SK-N-SH treated with all-trans-retinoic acid at 6 μM for 48 hours (cell line): ENCODE results near the gene SBF2.

ENCODE experiments used
- ATAC-seq: fragments of 200-7000 bp; cut with Tn5 transposase; 3 replicates; pipeline ENCODE4 v1.9.1; 2020; ENCODE audit warnings: mild to moderate bottlenecking, moderate library complexity
- BACH2 ChIP-seq: fragments of 250-450 bp; sonication (Bioruptor Pico); IDR thresholded peaks from 2 replicates; pipeline ENCODE4 v1.9.0; 2021; ENCODE audit warnings: mild to moderate bottlenecking, borderline replicate concordance
- CREB5 ChIP-seq: fragments of 250-450 bp; sonication (Bioruptor Pico); IDR thresholded peaks from 2 replicates; pipeline ENCODE4 v1.5.1; 2020; ENCODE audit warnings: low read depth, mild to moderate bottlenecking, moderate library complexity
- CSDC2 ChIP-seq: fragments of 250-450 bp; sonication (Bioruptor Pico); IDR thresholded peaks from 2 replicates; pipeline ENCODE4 v1.5.0; 2020; ENCODE audit warnings: mild to moderate bottlenecking, moderate library complexity
- CSRNP3 ChIP-seq: fragments of 250-450 bp; sonication (Bioruptor Pico); IDR thresholded peaks from 2 replicates; pipeline ENCODE4 v1.5.1; 2021; ENCODE audit warnings: mild to moderate bottlenecking, moderate library complexity
- ISL1 ChIP-seq: fragments of 250-450 bp; sonication (Bioruptor Pico); IDR thresholded peaks from 2 replicates; pipeline ENCODE4 v2.1.2; 2022; ENCODE audit warnings: mild to moderate bottlenecking, moderate library complexity
- PPARA ChIP-seq: fragments of 250-450 bp; sonication (Bioruptor Pico); IDR thresholded peaks from 2 replicates; pipeline ENCODE4 v1.5.0; 2020; ENCODE audit warnings: mild to moderate bottlenecking, borderline replicate concordance
- RARB ChIP-seq: fragments of 250-450 bp; sonication (Bioruptor Pico); IDR thresholded peaks from 2 replicates; pipeline ENCODE4 v1.8.0; 2021; ENCODE audit warnings: mild to moderate bottlenecking, moderate library complexity
- SNAI2 ChIP-seq: fragments of 250-450 bp; sonication (Bioruptor Pico); IDR thresholded peaks from 2 replicates; pipeline ENCODE4 v1.5.0; 2020; ENCODE audit warnings: mild to moderate bottlenecking, moderate library complexity
- TOX ChIP-seq: fragments of 250-450 bp; sonication (Bioruptor Pico); IDR thresholded peaks from 2 replicates; pipeline ENCODE4 v1.8.0; 2021; ENCODE audit warnings: mild to moderate bottlenecking, moderate library complexity, borderline replicate concordance
- ZC3H10 ChIP-seq: fragments of 250-450 bp; sonication (Bioruptor Pico); IDR thresholded peaks from 2 replicates; pipeline ENCODE4 v1.5.1; 2021; ENCODE audit warnings: mild to moderate bottlenecking, moderate library complexity
- ZFP3 ChIP-seq: fragments of 250-450 bp; sonication (Bioruptor Pico); IDR thresholded peaks from 2 replicates; pipeline ENCODE4 v1.5.0; 2020; ENCODE audit warnings: mild to moderate bottlenecking, moderate library complexity
- ZFP30 ChIP-seq: fragments of 450-650 bp; formaldehyde crosslinking; IDR thresholded peaks from 2 replicates; pipeline ENCODE4 v1.5.0; 2022; ENCODE audit warnings: mild to moderate bottlenecking, moderate library complexity
- ZNF565 ChIP-seq: fragments of 450-650 bp; formaldehyde crosslinking; conservative IDR thresholded peaks from 2 replicates; pipeline ENCODE4 v1.5.0; 2020; ENCODE audit warnings: low read depth, mild to moderate bottlenecking, moderate library complexity
- ZNF70 ChIP-seq: fragments of 450-650 bp; formaldehyde crosslinking; IDR thresholded peaks from 2 replicates; pipeline ENCODE4 v1.5.0; 2020; ENCODE audit warnings: mild to moderate bottlenecking, moderate library complexity
- ZNF8 ChIP-seq: fragments of 450-650 bp; formaldehyde crosslinking; IDR thresholded peaks from 2 replicates; pipeline ENCODE4 v1.5.0; 2020; ENCODE audit warnings: mild to moderate bottlenecking, moderate library complexity
- TF ChIP-seq, protein P1 (sequence below): fragments of 250-450 bp; sonication (Bioruptor Pico); IDR thresholded peaks from 2 replicates; pipeline ENCODE4 v1.8.0; 2020; ENCODE audit warnings: mild to moderate bottlenecking, moderate library complexity, borderline replicate concordance
- TF ChIP-seq, protein P2 (sequence below): fragments of 250-450 bp; sonication (Bioruptor Pico); IDR thresholded peaks from 2 replicates; pipeline ENCODE4 v1.8.0; 2021; ENCODE audit warnings: low read depth, mild to moderate bottlenecking, moderate library complexity, borderline replicate concordance
- TF ChIP-seq, protein P3 (sequence below): fragments of 250-450 bp; sonication (Bioruptor Pico); IDR thresholded peaks from 2 replicates; pipeline ENCODE4 v1.5.0; 2020; ENCODE audit warnings: mild to moderate bottlenecking, moderate library complexity

The SBF2 gene

DNA sequence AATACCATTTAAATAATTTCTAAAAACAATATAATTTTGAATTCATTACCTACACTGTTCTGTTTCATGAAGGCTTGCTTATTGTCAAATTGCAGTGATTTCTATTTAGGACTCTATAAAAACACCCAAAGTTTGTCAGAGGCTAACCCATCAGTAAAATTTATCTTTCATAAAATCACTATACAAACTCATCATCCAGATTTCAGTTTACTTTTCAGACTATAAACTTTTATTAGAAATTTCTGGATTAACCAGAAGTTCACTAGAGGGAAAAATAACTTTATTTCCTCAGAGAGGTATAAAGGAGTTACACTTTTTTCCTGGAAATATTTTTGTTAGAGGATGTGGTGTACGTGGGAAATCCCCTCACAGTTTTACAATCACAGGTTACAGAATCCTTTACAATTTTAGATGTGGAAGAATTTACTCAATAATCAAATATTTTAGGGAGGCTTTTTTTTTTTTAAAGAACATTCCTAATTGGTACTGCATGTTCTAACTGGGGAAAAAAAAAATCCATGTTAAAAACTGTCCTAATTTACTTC lies 453.5 kb downstream of the SBF2 start:
- TF ChIP-seq ZNF8 (CRISPR knock-in tag) (no peak), ISL1 (CRISPR knock-in tag) (no peak), CSRNP3 (CRISPR knock-in tag) (no peak), RARB (no peak), ZFP3 (no peak), ZNF70 (CRISPR knock-in tag) (no peak), CREB5 (CRISPR knock-in tag) (no peak), BACH2 (CRISPR knock-in tag) (no peak)
- TF ChIP-seq, protein P1, sequence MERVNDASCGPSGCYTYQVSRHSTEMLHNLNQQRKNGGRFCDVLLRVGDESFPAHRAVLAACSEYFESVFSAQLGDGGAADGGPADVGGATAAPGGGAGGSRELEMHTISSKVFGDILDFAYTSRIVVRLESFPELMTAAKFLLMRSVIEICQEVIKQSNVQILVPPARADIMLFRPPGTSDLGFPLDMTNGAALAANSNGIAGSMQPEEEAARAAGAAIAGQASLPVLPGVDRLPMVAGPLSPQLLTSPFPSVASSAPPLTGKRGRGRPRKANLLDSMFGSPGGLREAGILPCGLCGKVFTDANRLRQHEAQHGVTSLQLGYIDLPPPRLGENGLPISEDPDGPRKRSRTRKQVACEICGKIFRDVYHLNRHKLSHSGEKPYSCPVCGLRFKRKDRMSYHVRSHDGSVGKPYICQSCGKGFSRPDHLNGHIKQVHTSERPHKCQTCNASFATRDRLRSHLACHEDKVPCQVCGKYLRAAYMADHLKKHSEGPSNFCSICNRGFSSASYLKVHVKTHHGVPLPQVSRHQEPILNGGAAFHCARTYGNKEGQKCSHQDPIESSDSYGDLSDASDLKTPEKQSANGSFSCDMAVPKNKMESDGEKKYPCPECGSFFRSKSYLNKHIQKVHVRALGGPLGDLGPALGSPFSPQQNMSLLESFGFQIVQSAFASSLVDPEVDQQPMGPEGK (CRISPR knock-in tag) = no peak
- TF ChIP-seq, protein P2, sequence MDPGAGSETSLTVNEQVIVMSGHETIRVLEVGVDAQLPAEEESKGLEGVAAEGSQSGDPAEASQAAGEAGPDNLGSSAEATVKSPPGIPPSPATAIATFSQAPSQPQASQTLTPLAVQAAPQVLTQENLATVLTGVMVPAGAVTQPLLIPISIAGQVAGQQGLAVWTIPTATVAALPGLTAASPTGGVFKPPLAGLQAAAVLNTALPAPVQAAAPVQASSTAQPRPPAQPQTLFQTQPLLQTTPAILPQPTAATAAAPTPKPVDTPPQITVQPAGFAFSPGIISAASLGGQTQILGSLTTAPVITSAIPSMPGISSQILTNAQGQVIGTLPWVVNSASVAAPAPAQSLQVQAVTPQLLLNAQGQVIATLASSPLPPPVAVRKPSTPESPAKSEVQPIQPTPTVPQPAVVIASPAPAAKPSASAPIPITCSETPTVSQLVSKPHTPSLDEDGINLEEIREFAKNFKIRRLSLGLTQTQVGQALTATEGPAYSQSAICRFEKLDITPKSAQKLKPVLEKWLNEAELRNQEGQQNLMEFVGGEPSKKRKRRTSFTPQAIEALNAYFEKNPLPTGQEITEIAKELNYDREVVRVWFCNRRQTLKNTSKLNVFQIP (CRISPR knock-in tag) = no peak
- TF ChIP-seq, protein P3, sequence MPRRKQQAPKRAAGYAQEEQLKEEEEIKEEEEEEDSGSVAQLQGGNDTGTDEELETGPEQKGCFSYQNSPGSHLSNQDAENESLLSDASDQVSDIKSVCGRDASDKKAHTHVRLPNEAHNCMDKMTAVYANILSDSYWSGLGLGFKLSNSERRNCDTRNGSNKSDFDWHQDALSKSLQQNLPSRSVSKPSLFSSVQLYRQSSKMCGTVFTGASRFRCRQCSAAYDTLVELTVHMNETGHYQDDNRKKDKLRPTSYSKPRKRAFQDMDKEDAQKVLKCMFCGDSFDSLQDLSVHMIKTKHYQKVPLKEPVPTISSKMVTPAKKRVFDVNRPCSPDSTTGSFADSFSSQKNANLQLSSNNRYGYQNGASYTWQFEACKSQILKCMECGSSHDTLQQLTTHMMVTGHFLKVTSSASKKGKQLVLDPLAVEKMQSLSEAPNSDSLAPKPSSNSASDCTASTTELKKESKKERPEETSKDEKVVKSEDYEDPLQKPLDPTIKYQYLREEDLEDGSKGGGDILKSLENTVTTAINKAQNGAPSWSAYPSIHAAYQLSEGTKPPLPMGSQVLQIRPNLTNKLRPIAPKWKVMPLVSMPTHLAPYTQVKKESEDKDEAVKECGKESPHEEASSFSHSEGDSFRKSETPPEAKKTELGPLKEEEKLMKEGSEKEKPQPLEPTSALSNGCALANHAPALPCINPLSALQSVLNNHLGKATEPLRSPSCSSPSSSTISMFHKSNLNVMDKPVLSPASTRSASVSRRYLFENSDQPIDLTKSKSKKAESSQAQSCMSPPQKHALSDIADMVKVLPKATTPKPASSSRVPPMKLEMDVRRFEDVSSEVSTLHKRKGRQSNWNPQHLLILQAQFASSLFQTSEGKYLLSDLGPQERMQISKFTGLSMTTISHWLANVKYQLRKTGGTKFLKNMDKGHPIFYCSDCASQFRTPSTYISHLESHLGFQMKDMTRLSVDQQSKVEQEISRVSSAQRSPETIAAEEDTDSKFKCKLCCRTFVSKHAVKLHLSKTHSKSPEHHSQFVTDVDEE (CRISPR knock-in tag) = no peak
- no peak for ATAC-seq

- no peak for TF ChIP-seq ZNF565 (CRISPR knock-in tag)
- TF ChIP-seq, protein P3 (CRISPR knock-in tag) = no peak
- no peak for TF ChIP-seq BACH2 (CRISPR knock-in tag)
- TF ChIP-seq CSRNP3 (CRISPR knock-in tag) = no peak
- no peak for TF ChIP-seq CSDC2 (CRISPR knock-in tag)
- TF ChIP-seq, protein P2 (CRISPR knock-in tag) = no peak
- TF ChIP-seq SNAI2 (CRISPR knock-in tag) = no peak
- no peak for TF ChIP-seq ZNF8 (CRISPR knock-in tag)
- TF ChIP-seq ZFP30 (CRISPR knock-in tag) = no peak
- TF ChIP-seq CREB5 (CRISPR knock-in tag) = no peak
- no peak for TF ChIP-seq TOX (CRISPR knock-in tag)
- TF ChIP-seq ZC3H10 = no peak
- TF ChIP-seq RARB = no peak
- no peak for TF ChIP-seq ZNF70 (CRISPR knock-in tag)
- no peak for TF ChIP-seq PPARA (CRISPR knock-in tag)
- ATAC-seq = no peak
These were observed 454.5 kb downstream of the SBF2 start for GRCh38 chr11:9839550-9839949.
